H9 (cell line): Measurements from ENCODE around the gene ARHGAP12. TPM values are rescaled to one million over a fixed set of nuclear protein-coding genes. Genes with fewer than 3 reads are reported as not detected.

Experiments
- DNase-seq: peaks from one replicate; pipeline ENCODE4 v3.0.0-alpha.2; 2017
- H2AFZ ChIP-seq: one replicate; pipeline ENCODE4 v1.6.1; 2013; ENCODE audit warnings: mild to moderate bottlenecking, low read length, control low read depth, moderate library complexity
- H2AK5ac ChIP-seq: 2 replicates; pipeline ENCODE4 v1.6.1; 2013; ENCODE audit warnings: low read length, control low read depth, mixed read lengths; ENCODE audit not compliant: insufficient read length
- H2BK120ac ChIP-seq: one replicate; pipeline ENCODE4 v1.6.1; 2013; ENCODE audit warnings: low read depth, mild to moderate bottlenecking, low read length, control low read depth, inconsistent platforms; ENCODE audit not compliant: poor library complexity, severe bottlenecking
- H2BK12ac ChIP-seq: 2 replicates; pipeline ENCODE4 v1.6.1; 2013; ENCODE audit warnings: low read length, control low read depth, mixed read lengths, low read depth; ENCODE audit not compliant: insufficient read length
- H2BK15ac ChIP-seq: 2 replicates; pipeline ENCODE4 v1.6.1; 2013; ENCODE audit warnings: low read depth, low read length, control low read depth
- H2BK20ac ChIP-seq: one replicate; pipeline ENCODE4 v1.6.1; 2013; ENCODE audit warnings: low read depth, mild to moderate bottlenecking, low read length, control low read depth, inconsistent platforms; ENCODE audit not compliant: poor library complexity, severe bottlenecking
- H2BK5ac ChIP-seq: 2 replicates; pipeline ENCODE4 v1.6.1; 2013; ENCODE audit warnings: low read length, control low read depth, mixed read lengths; ENCODE audit not compliant: insufficient read length
- H3K14ac ChIP-seq: 2 replicates; pipeline ENCODE4 v1.6.1; 2013; ENCODE audit warnings: low read length, control low read depth; ENCODE audit not compliant: insufficient read depth
- H3K18ac ChIP-seq: 2 replicates; pipeline ENCODE4 v1.6.1; 2013; ENCODE audit warnings: low read depth, mild to moderate bottlenecking, mixed read lengths, low read length, control low read depth; ENCODE audit not compliant: insufficient read length
- H3K23ac ChIP-seq: 2 replicates; pipeline ENCODE4 v1.6.1; 2013; ENCODE audit warnings: low read length, control low read depth, mixed read lengths, low read depth; ENCODE audit not compliant: insufficient read length
- H3K23me2 ChIP-seq: 2 replicates; pipeline ENCODE4 v1.6.1; 2013; ENCODE audit warnings: low read depth, mild to moderate bottlenecking, mixed read lengths, low read length, control low read depth; ENCODE audit not compliant: insufficient read length, poor library complexity, severe bottlenecking
- H3K27ac ChIP-seq: 2 replicates; pipeline ENCODE4 v1.5.1; 2013; ENCODE audit warnings: low read length, control low read depth, mixed read lengths, low read depth; ENCODE audit not compliant: insufficient read length
- H3K27me3 ChIP-seq: 2 replicates; pipeline ENCODE4 v1.6.1; 2013; ENCODE audit warnings: low read length, control low read depth, inconsistent platforms; ENCODE audit not compliant: insufficient read depth
- H3K4ac ChIP-seq: 2 replicates; pipeline ENCODE4 v1.6.1; 2013; ENCODE audit warnings: low read depth, mild to moderate bottlenecking, control low read depth, inconsistent platforms, low read length, moderate library complexity
- H3K4me1 ChIP-seq: 2 replicates; pipeline ENCODE4 v1.6.1; 2013; ENCODE audit warnings: low read length, control low read depth, inconsistent platforms; ENCODE audit not compliant: insufficient read depth
- H3K4me2 ChIP-seq: 2 replicates; pipeline ENCODE4 v1.6.1; 2013; ENCODE audit warnings: low read length, control low read depth, mixed read lengths; ENCODE audit not compliant: insufficient read length, insufficient read depth
- H3K56ac ChIP-seq: 2 replicates; pipeline ENCODE4 v1.6.1; 2013; ENCODE audit warnings: low read depth, mild to moderate bottlenecking, mixed read lengths, low read length, control low read depth; ENCODE audit not compliant: insufficient read length
- H3K79me1 ChIP-seq: 2 replicates; pipeline ENCODE4 v1.6.1; 2013; ENCODE audit warnings: low read depth, mild to moderate bottlenecking, moderate library complexity, low read length, control low read depth, inconsistent platforms; ENCODE audit not compliant: insufficient read depth, poor library complexity, severe bottlenecking
- H3K79me2 ChIP-seq: 2 replicates; pipeline ENCODE4 v1.6.1; 2013; ENCODE audit warnings: low read length, control low read depth, inconsistent platforms; ENCODE audit not compliant: insufficient read depth
- H3K9ac ChIP-seq: 2 replicates; pipeline ENCODE4 v1.6.1; 2013; ENCODE audit warnings: low read length, control low read depth, mixed read lengths; ENCODE audit not compliant: insufficient read length; ENCODE audit errors: extremely low read depth
- H3K9me3 ChIP-seq: one replicate; pipeline ENCODE4 v1.6.1; 2013; ENCODE audit warnings: low read depth, low read length, inconsistent platforms; ENCODE audit not compliant: control insufficient read depth
- H3T11ph ChIP-seq: one replicate; pipeline ENCODE4 v1.6.1; 2013; ENCODE audit warnings: mild to moderate bottlenecking, low read length, control low read depth, inconsistent platforms
- H4K20me1 ChIP-seq: one replicate; pipeline ENCODE4 v1.6.1; 2013; ENCODE audit not compliant: control insufficient read depth, insufficient read length, insufficient read depth
- H4K5ac ChIP-seq: 2 replicates; pipeline ENCODE4 v1.6.1; 2013; ENCODE audit warnings: low read depth, mild to moderate bottlenecking, mixed read lengths, low read length, control low read depth; ENCODE audit not compliant: insufficient read length
- H4K8ac ChIP-seq: replicated peaks from 2 replicates; pipeline ENCODE4 v1.6.1; 2013; ENCODE audit warnings: low read length, control low read depth, mixed read lengths, low read depth; ENCODE audit not compliant: insufficient read length
- H4K91ac ChIP-seq: 2 replicates; pipeline ENCODE4 v1.6.1; 2013; ENCODE audit warnings: low read depth, mild to moderate bottlenecking, moderate library complexity, mixed read lengths, low read length, control low read depth; ENCODE audit not compliant: insufficient read length
- H3K27ac Mint-ChIP-seq, 3 experiments: 2 replicates in 2 of 3; 3 replicates in 1 of 3; pipeline ENCODE4 v1.8.0; 2020 to 2021; ENCODE audit warnings: mixed read lengths in 3 of 3, mild to moderate bottlenecking in 1 of 3, moderate library complexity in 1 of 3
- H3K27me3 Mint-ChIP-seq: 2 replicates; pipeline ENCODE4 v1.8.0; 2021; ENCODE audit warnings: low read depth, mild to moderate bottlenecking, moderate library complexity, mixed read lengths
- H3K36me3 Mint-ChIP-seq, 3 experiments: 2 replicates in 2 of 3; 3 replicates in 1 of 3; pipeline ENCODE4 v1.8.0; 2020 to 2021; ENCODE audit warnings: low read depth in 3 of 3, mixed read lengths in 3 of 3; ENCODE audit not compliant: insufficient read depth in 1 of 3
- H3K4me1 Mint-ChIP-seq, 2 experiments: 2 replicates each; pipeline ENCODE4 v1.8.0; 2020; ENCODE audit warnings: mixed read lengths in 2 of 2
- H3K4me3 Mint-ChIP-seq, 2 experiments: 2 replicates in 1 of 2; 3 replicates in 1 of 2; pipeline ENCODE4 v1.8.0; 2020 to 2021; ENCODE audit warnings: mild to moderate bottlenecking in 2 of 2, mixed read lengths in 2 of 2, moderate library complexity in 1 of 2
- H3K9me3 Mint-ChIP-seq, 2 experiments: 2 replicates in 1 of 2; 3 replicates in 1 of 2; pipeline ENCODE4 v1.8.0; 2020; ENCODE audit warnings: mild to moderate bottlenecking in 2 of 2, mixed read lengths in 2 of 2, moderate library complexity in 1 of 2
- CTCF ChIP-seq: fragments of 200-600 bp; sonication (generic); conservative IDR thresholded peaks from 3 replicates; pipeline ENCODE4 v1.8.0; 2021; ENCODE audit warnings: antibody characterized with exemption, mild to moderate bottlenecking
- WGBS: extraction: QIAGEN DNeasy Blood & Tissue Kit; methylation state at CpG from one replicate; pipeline ENCODE4 v1.1.7; 2013; ENCODE audit warnings: missing lambda C conversion rate, low lambda C conversion rate, mixed read lengths; ENCODE audit not compliant: insufficient read length; ENCODE audit errors: extremely low coverage; 5-methylcytosine and 5-hydroxymethylcytosine counted together
- total RNA-seq: library from RNA; stranded (reverse); gene quantifications from 2 replicates; pipeline ENCODE4 v1.2.1, GENCODE V29; 2021

The ARHGAP12 gene
- total RNA-seq, 1 experiment from 2014 or later = 34.3 TPM

GRCh38 chr10:31774928-31775650 is 153.5 kb downstream of the ARHGAP12 start:
- Histone ChIP-seq H4K20me1 (no peaks in the 10 kb centered on the region), H3K4me1 (no peaks in the 10 kb centered on the region), H2BK5ac (no peak overlapping the region), H4K91ac (no peak overlapping the region), H3K9me3 (no peaks in the 10 kb centered on the region), H4K8ac (no peak overlapping the region), H3K79me2 (no peaks in the 10 kb centered on the region), H2AFZ (no peak overlapping the region), H2BK120ac (no peak overlapping the region), H2BK15ac (no peak overlapping the region), H3K9ac (no peak overlapping the region), H3K4ac (no peak overlapping the region), H3K23me2 (no peaks in the 10 kb centered on the region), H3K18ac (no peak overlapping the region), H3T11ph (no peak overlapping the region), H3K56ac (no peak overlapping the region), H3K4me2 (no peak overlapping the region), H2BK20ac (no peak overlapping the region), H4K5ac (no peak overlapping the region), H3K27ac (no peak overlapping the region), H3K27me3 (no peaks in the 10 kb centered on the region), H2BK12ac (no peak overlapping the region), H3K23ac (no peak overlapping the region), H2AK5ac (no peak overlapping the region), H3K79me1 (no peaks in the 10 kb centered on the region), H3K14ac (no peak overlapping the region)
- H3K9me3 Mint-ChIP-seq = peaks cover 9 to 17% of the 10 kb centered on the region in 2 experiments
- no CpG with 5 or more reads among the region's 12 CpGs for WGBS
- TF ChIP-seq CTCF = no peak
- no peak for DNase-seq
- H3K4me1 Mint-ChIP-seq = peaks cover 8 to 10% of the 10 kb centered on the region in 2 experiments
- peaks cover 0 to 10% (median 9%) of the 10 kb centered on the region in 3 experiments; a peak in 5 of 7 replicates for H3K36me3 Mint-ChIP-seq
- no peak overlapping the region for H3K27ac Mint-ChIP-seq
- H3K27me3 Mint-ChIP-seq = no peaks in the 10 kb centered on the region; the same call in none of the 2 replicates
- H3K4me3 Mint-ChIP-seq = no peak overlapping the region
